H1 (cell line): ENCODE results near the gene SIMC1. TPM values are rescaled to one million over a fixed set of nuclear protein-coding genes. Genes with fewer than 3 reads are reported as not detected.
"Not testable (repeated sequence)": the region's sequence is repeated elsewhere in the genome, so short reads cannot be mapped to it uniquely, and the experiment has no call there.

Experiments
- CTCF ChIA-PET: fragments of 300-600 bp; sonication (Branson Sonifier 250); formaldehyde crosslinking; loops from one replicate; lab custom pipeline; 2021; ENCODE audit not compliant: partially characterized antibody; lab: Charles Lee
- POLR2A ChIA-PET: fragments of 300-600 bp; sonication (Branson Sonifier 250); formaldehyde crosslinking; loops from one replicate; lab custom pipeline; 2021; ENCODE audit warnings: inconsistent platforms; ENCODE audit not compliant: partially characterized antibody; lab: Charles Lee
- DNase-seq, 2 experiments: peaks; one replicate each; pipeline versions ENCODE4 v3.0.0 to v3.0.0-alpha.2; 2010 to 2022; ENCODE audit warnings: low spot score in 2 of 2, low read depth in 1 of 2, mixed read lengths in 1 of 2
- FAIRE-seq: peaks from 2 replicates; lab custom pipeline; 2011; peaks lifted over from hg19 to GRCh38; lab: Jason Lieb, UNC
- H2AFZ ChIP-seq: 2 replicates; pipeline ENCODE4 v1.8.1; 2012; ENCODE audit warnings: low read length, inconsistent platforms
- H2AK5ac ChIP-seq: 2 replicates; pipeline ENCODE4 v1.6.1; 2013; ENCODE audit warnings: low read depth, low read length
- H2BK120ac ChIP-seq: replicated peaks from 2 replicates; pipeline ENCODE3; 2013; ENCODE audit warnings: low read depth, low read length, inconsistent platforms
- H2BK12ac ChIP-seq: 2 replicates; pipeline ENCODE4 v1.6.1; 2013; ENCODE audit warnings: low read depth, low read length
- H2BK15ac ChIP-seq: 2 replicates; pipeline ENCODE4 v1.6.1; 2013; ENCODE audit warnings: low read length
- H2BK20ac ChIP-seq: 2 replicates; pipeline ENCODE4 v1.6.1; 2013; ENCODE audit warnings: low read length
- H2BK5ac ChIP-seq: 2 replicates; pipeline ENCODE4 v1.6.1; 2013; ENCODE audit warnings: low read depth, low read length
- H3K14ac ChIP-seq: 2 replicates; pipeline ENCODE4 v1.6.1; 2013; ENCODE audit warnings: inconsistent platforms; ENCODE audit not compliant: insufficient read length
- H3K18ac ChIP-seq: 2 replicates; pipeline ENCODE4 v1.6.1; 2013; ENCODE audit warnings: low read length; ENCODE audit errors: extremely low read depth
- H3K23ac ChIP-seq: 2 replicates; pipeline ENCODE4 v1.6.1; 2013; ENCODE audit warnings: inconsistent platforms; ENCODE audit not compliant: insufficient read length
- H3K23me2 ChIP-seq: 2 replicates; pipeline ENCODE4 v1.6.1; 2013; ENCODE audit warnings: low read depth, low read length
- H3K27ac ChIP-seq: 2 replicates; pipeline ENCODE4 v1.6.1; 2011; ENCODE audit warnings: low read depth, low read length, inconsistent platforms
- H3K27me3 ChIP-seq, 4 experiments: replicated peaks in 1 of 4; 1 replicate in 1 of 4; 2 replicates in 3 of 4; pipeline versions ENCODE4 v1.6.1 to v1.8.1; 2011 to 2013; ENCODE audit warnings: low read length in 3 of 4, mild to moderate bottlenecking in 3 of 4, inconsistent platforms in 2 of 4, mixed read lengths in 2 of 4, moderate library complexity in 1 of 4; ENCODE audit not compliant: control insufficient read depth in 3 of 4, insufficient read depth in 3 of 4; ENCODE audit errors: extremely low read depth in 1 of 4
- H3K36me3 ChIP-seq, 4 experiments: 2 replicates each; pipeline versions ENCODE4 v1.6.1 to v1.8.1; 2011 to 2013; ENCODE audit warnings: mild to moderate bottlenecking in 4 of 4, low read length in 3 of 4, moderate library complexity in 2 of 4, control low read depth in 1 of 4, inconsistent platforms in 1 of 4; ENCODE audit not compliant: insufficient read depth in 4 of 4, control insufficient read depth in 2 of 4
- H3K4ac ChIP-seq: replicated peaks from 2 replicates; pipeline ENCODE3; 2013; ENCODE audit warnings: low read length, low read depth, mixed read lengths, inconsistent platforms; ENCODE audit not compliant: insufficient read length
- H3K4me1 ChIP-seq, 4 experiments: replicated peaks in 1 of 4; 1 replicate in 1 of 4; 2 replicates in 3 of 4; pipeline versions ENCODE4 v1.6.1 to v1.8.1; 2011 to 2013; ENCODE audit warnings: low read length in 3 of 4, inconsistent platforms in 2 of 4, mixed read lengths in 1 of 4; ENCODE audit not compliant: insufficient read depth in 4 of 4, control insufficient read depth in 3 of 4
- H3K4me2 ChIP-seq, 2 experiments: 2 replicates each; pipeline versions ENCODE4 v1.6.1 to v1.8.1; 2011 to 2013; ENCODE audit warnings: low read depth in 2 of 2, low read length in 2 of 2, control low read depth in 1 of 2, inconsistent platforms in 1 of 2, mild to moderate bottlenecking in 1 of 2; ENCODE audit not compliant: insufficient read depth in 1 of 2
- H3K4me3 ChIP-seq, 4 experiments: fragments of 200-600, 300-600 bp in 1 of 4; sonication (generic), shearing (Covaris generic), sonication (Bioruptor Twin) in 1 of 4; 2 replicates each; pipeline versions ENCODE4 v1.5.1 to v1.8.1; 2011 to 2016; ENCODE audit warnings: low read length in 4 of 4, low read depth in 3 of 4, control low read depth in 2 of 4, inconsistent platforms in 2 of 4, mild to moderate bottlenecking in 2 of 4, mixed read lengths in 1 of 4, moderate library complexity in 1 of 4; ENCODE audit not compliant: insufficient read depth in 2 of 4; ENCODE audit errors: extremely low read depth in 1 of 4
- H3K56ac ChIP-seq: replicated peaks from 2 replicates; pipeline ENCODE3; 2013; ENCODE audit warnings: low read depth, mild to moderate bottlenecking, mixed read lengths, low read length, inconsistent platforms; ENCODE audit not compliant: insufficient read length
- H3K79me1 ChIP-seq: 2 replicates; pipeline ENCODE4 v1.6.1; 2013; ENCODE audit warnings: low read depth, low read length, control low read depth
- H3K79me2 ChIP-seq, 2 experiments: 2 replicates each; pipeline versions ENCODE4 v1.6.1 to v1.8.1; 2012 to 2013; ENCODE audit warnings: low read length in 2 of 2, mild to moderate bottlenecking in 2 of 2, inconsistent platforms in 1 of 2; ENCODE audit not compliant: insufficient read depth in 2 of 2, control insufficient read depth in 1 of 2
- H3K9ac ChIP-seq, 4 experiments: replicated peaks in 1 of 4; 1 replicate in 1 of 4; 2 replicates in 3 of 4; pipeline versions ENCODE4 v1.6.1 to v1.8.1; 2011 to 2013; ENCODE audit warnings: low read depth in 3 of 4, low read length in 3 of 4, control low read depth in 2 of 4, mild to moderate bottlenecking in 2 of 4, moderate library complexity in 2 of 4, inconsistent platforms in 1 of 4; ENCODE audit errors: extremely low read depth in 1 of 4
- H3K9me3 ChIP-seq, 2 experiments: 2 replicates each; pipeline versions ENCODE4 v1.6.1 to v1.8.1; 2012 to 2013; ENCODE audit warnings: mild to moderate bottlenecking in 2 of 2, moderate library complexity in 2 of 2, control low read depth in 1 of 2, inconsistent platforms in 1 of 2, low read depth in 1 of 2, low read length in 1 of 2, mixed read lengths in 1 of 2; ENCODE audit not compliant: insufficient read depth in 2 of 2
- H4K20me1 ChIP-seq, 2 experiments: replicated peaks in 1 of 2; 2 replicates each; pipeline versions ENCODE3 to v1.8.1; 2011 to 2013; ENCODE audit warnings: inconsistent platforms in 2 of 2, low read length in 2 of 2, mild to moderate bottlenecking in 1 of 2; ENCODE audit not compliant: insufficient read depth in 2 of 2, control insufficient read depth in 1 of 2
- H4K5ac ChIP-seq: 2 replicates; pipeline ENCODE4 v1.6.1; 2013; ENCODE audit warnings: low read length, low read depth, mixed read lengths, inconsistent platforms; ENCODE audit not compliant: insufficient read length
- H4K8ac ChIP-seq: 2 replicates; pipeline ENCODE4 v1.8.0; 2013; ENCODE audit warnings: mild to moderate bottlenecking, moderate library complexity, low read length, inconsistent platforms; ENCODE audit not compliant: insufficient read depth; ENCODE audit errors: extremely low read depth
- H4K91ac ChIP-seq: replicated peaks from 2 replicates; pipeline ENCODE3; 2013; ENCODE audit warnings: low read length, mixed read lengths, inconsistent platforms; ENCODE audit not compliant: insufficient read length
- WGBS, 2 experiments: shearing (Covaris generic) in 1 of 2; methylation state at CpG; one replicate each; pipeline versions ENCODE4 v1.1.6 to v1.1.7; 2013 to 2015; ENCODE audit warnings: low lambda C conversion rate in 2 of 2, mixed read lengths in 2 of 2, inconsistent platforms in 1 of 2, low coverage in 1 of 2, missing lambda C conversion rate in 1 of 2; ENCODE audit not compliant: insufficient replicate concordance in 2 of 2, insufficient coverage in 1 of 2, insufficient read length in 1 of 2; ENCODE audit errors: extremely low coverage in 1 of 2, missing lambda C conversion rate in 1 of 2; 5-methylcytosine and 5-hydroxymethylcytosine counted together
- polyA plus RNA-seq, 7 experiments: library from polyadenylated mRNA; depleted of rRNA in 3 of 7; stranded (reverse) in 5 of 7; unstranded in 2 of 7; fragments of >200 nt in 5 of 7; fragments of 200-250 nt in 2 of 7; gene quantifications; 1 replicate in 5 of 7; 2 replicates in 1 of 7; 4 replicates in 1 of 7; pipeline versions ENCODE4 v1.2.1 to v1.2.3, GENCODE V29; 2011 to 2013; ENCODE audit warnings: missing spikeins in 2 of 7, mixed read lengths in 2 of 7
- total RNA-seq: library from RNA; stranded (reverse); fragmentation: NEBNext Ultra II Directional; extraction: Animal tissue kit (Norgen Biotek cat#: 25700); gene quantifications from 2 replicates; pipeline ENCODE4 v1.2.1, GENCODE V29; 2021

Gene SIMC1
- total and polyA plus RNA-seq, 2 of the 8 experiments (the other 6 are each of a cell fraction or from before 2014, with no cell fraction given): 12.3 to 21.2 TPM

- H3K9me3 ChIP-seq, H3K4ac ChIP-seq, H4K8ac ChIP-seq, H2BK5ac ChIP-seq, H2BK20ac ChIP-seq, H2BK120ac ChIP-seq, H3K79me2 ChIP-seq, H4K91ac ChIP-seq, POLR2A ChIA-PET, H3K9ac ChIP-seq, H3K4me1 ChIP-seq, H2BK15ac ChIP-seq, H2AFZ ChIP-seq, DNase-seq, H3K23me2 ChIP-seq, FAIRE-seq, CTCF ChIA-PET, H3K4me2 ChIP-seq, H3K23ac ChIP-seq, H3K27me3 ChIP-seq, H3K14ac ChIP-seq, H4K20me1 ChIP-seq, H4K5ac ChIP-seq, H3K27ac ChIP-seq, H3K79me1 ChIP-seq, H2AK5ac ChIP-seq, H3K36me3 ChIP-seq, H3K4me3 ChIP-seq, H2BK12ac ChIP-seq, H3K18ac ChIP-seq, H3K56ac ChIP-seq: not testable (repeated sequence)
- 96% methylated on average over 19 of the region's 38 CpGs; no CpG with 5 or more reads in 1 of the 2 experiments for WGBS, 2 experiments
Observed at GRCh38 chr5:176222006-176222405, 16.2 kb upstream of the SIMC1 start.

GRCh38 chr5:176228358-176228757 is 9.9 kb upstream of the SIMC1 start:
- H3K9ac ChIP-seq, FAIRE-seq, H2BK5ac ChIP-seq, H3K27ac ChIP-seq, H3K79me1 ChIP-seq, DNase-seq, H2AFZ ChIP-seq, H4K91ac ChIP-seq, H3K23ac ChIP-seq, H3K9me3 ChIP-seq, H3K23me2 ChIP-seq, H3K4me3 ChIP-seq, H2BK120ac ChIP-seq, H3K4ac ChIP-seq, H4K5ac ChIP-seq, H4K20me1 ChIP-seq, H3K79me2 ChIP-seq, H2BK12ac ChIP-seq, H3K18ac ChIP-seq, H2BK15ac ChIP-seq, H3K14ac ChIP-seq, CTCF ChIA-PET, H2BK20ac ChIP-seq, H3K4me1 ChIP-seq, H3K4me2 ChIP-seq, H2AK5ac ChIP-seq, POLR2A ChIA-PET, H3K36me3 ChIP-seq, H3K27me3 ChIP-seq, H3K56ac ChIP-seq, H4K8ac ChIP-seq: not testable (repeated sequence)
- WGBS, 2 experiments: 100% methylated on average over 1 of the region's 1 CpG; no CpG with 5 or more reads in 1 of the 2 experiments
